VCaP (cell line): ENCODE measurements around the gene TOGARAM2.

ENCODE experiments used
- H3K27ac ChIP-seq: fragments of 450-650 bp; 2 replicates; pipeline ENCODE4 v1.5.1; 2017
- CTCF ChIP-seq: fragments of 450-650 bp; conservative IDR thresholded peaks from 2 replicates; pipeline ENCODE4 v1.5.1; 2017; ENCODE audit warnings: mild to moderate bottlenecking, moderate library complexity

The TOGARAM2 gene

GRCh38 chr2:28960401-28960800 lies 20.7 kb upstream of the TOGARAM2 start:
- no peak for TF ChIP-seq CTCF
- no peak overlapping the region for H3K27ac ChIP-seq

GRCh38 chr2:28962505-28962904 lies 18.6 kb upstream of the TOGARAM2 start:
- H3K27ac ChIP-seq: no peak overlapping the region
- no peak for TF ChIP-seq CTCF

GRCh38 chr2:28970464-28971160 lies 10.5 kb upstream of the TOGARAM2 start:
- no peak for TF ChIP-seq CTCF

GRCh38 chr2:28972778-28973335 lies 8.2 kb upstream of the TOGARAM2 start:
- no peak overlapping the region for H3K27ac ChIP-seq

More at GRCh38 chr2:28970464-28971160, 10.5 kb upstream of the TOGARAM2 start:
- no peak overlapping the region for H3K27ac ChIP-seq

GRCh38 chr2:28974252-28974651 lies 6.8 kb upstream of the TOGARAM2 start:
- no peak overlapping the region for H3K27ac ChIP-seq
- no peak for TF ChIP-seq CTCF

More at GRCh38 chr2:28972778-28973335, 8.2 kb upstream of the TOGARAM2 start:
- TF ChIP-seq CTCF: no peak

- no peak for TF ChIP-seq CTCF
- H3K27ac ChIP-seq: no peak overlapping the region
Measured at GRCh38 chr2:28975671-28976070, 5.4 kb upstream of the TOGARAM2 start.

- TF ChIP-seq CTCF: no peak
- no peak overlapping the region for H3K27ac ChIP-seq
Measured at GRCh38 chr2:28976584-28976983, 4.5 kb upstream of the TOGARAM2 start.
